Breast epithelium (tissue), 4 donors: Measurements from ENCODE around the gene CHCHD1. TPM values are rescaled to one million over a fixed set of nuclear protein-coding genes. Genes with fewer than 3 reads are reported as not detected.

ENCODE experiments used
- DNase-seq, 2 donors: peaks; one replicate each; pipeline ENCODE4 v3.0.0-alpha.2; 2019; ENCODE audit warnings: low spot score in 2 of 2
- H3K27ac ChIP-seq, 2 donors: fragments of 200-600 bp; sonication (generic) in 1 of 2; one replicate each; pipeline ENCODE4 v1.5.1; 2016 to 2019; ENCODE audit warnings: mild to moderate bottlenecking in 1 of 2
- H3K27me3 ChIP-seq, 2 donors: fragments of 200-600 bp; sonication (generic) in 1 of 2; one replicate each; pipeline versions ENCODE4 v1.5.1 to v1.6.0; 2017 to 2019; ENCODE audit warnings: control low read depth in 1 of 2, mild to moderate bottlenecking in 1 of 2
- H3K36me3 ChIP-seq: fragments of 200-600 bp; one replicate; pipeline ENCODE4 v1.5.1; 2019
- H3K4me1 ChIP-seq, 2 donors: fragments of 200-600 bp; sonication (generic); one replicate each; pipeline ENCODE4 v1.5.1; 2016 to 2019; ENCODE audit warnings: control low read depth in 1 of 2
- H3K4me3 ChIP-seq, 3 donors: fragments of 200-600 bp; sonication (generic); 1 replicate in 2 of 3; 2 replicates in 1 of 3; pipeline ENCODE4 v1.5.1; 2016 to 2019; ENCODE audit warnings: mild to moderate bottlenecking in 3 of 3, moderate library complexity in 2 of 3
- H3K9me3 ChIP-seq, 2 donors: fragments of 200-600 bp; sonication (generic) in 1 of 2; one replicate each; pipeline ENCODE4 v1.5.1; 2016 to 2019; ENCODE audit warnings: control low read depth in 1 of 2
- POLR2A ChIP-seq: fragments of 450-650 bp; IDR thresholded peaks from one replicate; pipeline ENCODE4 v1.6.1; 2016; ENCODE audit warnings: antibody characterized with exemption, mild to moderate bottlenecking, moderate library complexity
- POLR2AphosphoS5 ChIP-seq, 3 donors: sonication (generic); formaldehyde crosslinking; IDR thresholded peaks; one replicate each; pipeline ENCODE4 v1.6.1; 2017; ENCODE audit warnings: antibody characterized with exemption in 3 of 3
- intact Hi-C: fragments of 100-400 bp; cut with DNase I; formaldehyde crosslinking; loops from one replicate; pipeline ENCODE4 v1.15.1; 2023; ENCODE audit warnings: low total_unique reads
- total RNA-seq, 3 donors: library from RNA; depleted of rRNA; stranded (reverse); fragments of >200 nt; gene quantifications; one replicate each; pipeline ENCODE4 v1.1.0, GENCODE V29; 2016
- TF ChIP-seq, protein P1 (sequence below), 3 donors: fragments of 450-650 bp; IDR thresholded peaks; one replicate each; pipeline ENCODE4 v1.5.1; 2016 to 2017; ENCODE audit warnings: antibody characterized with exemption in 3 of 3, mild to moderate bottlenecking in 3 of 3, moderate library complexity in 3 of 3

Gene CHCHD1
- total RNA-seq: 10 to 100 TPM; 25.1 to 37.0 (median 29.9) TPM

DNA sequence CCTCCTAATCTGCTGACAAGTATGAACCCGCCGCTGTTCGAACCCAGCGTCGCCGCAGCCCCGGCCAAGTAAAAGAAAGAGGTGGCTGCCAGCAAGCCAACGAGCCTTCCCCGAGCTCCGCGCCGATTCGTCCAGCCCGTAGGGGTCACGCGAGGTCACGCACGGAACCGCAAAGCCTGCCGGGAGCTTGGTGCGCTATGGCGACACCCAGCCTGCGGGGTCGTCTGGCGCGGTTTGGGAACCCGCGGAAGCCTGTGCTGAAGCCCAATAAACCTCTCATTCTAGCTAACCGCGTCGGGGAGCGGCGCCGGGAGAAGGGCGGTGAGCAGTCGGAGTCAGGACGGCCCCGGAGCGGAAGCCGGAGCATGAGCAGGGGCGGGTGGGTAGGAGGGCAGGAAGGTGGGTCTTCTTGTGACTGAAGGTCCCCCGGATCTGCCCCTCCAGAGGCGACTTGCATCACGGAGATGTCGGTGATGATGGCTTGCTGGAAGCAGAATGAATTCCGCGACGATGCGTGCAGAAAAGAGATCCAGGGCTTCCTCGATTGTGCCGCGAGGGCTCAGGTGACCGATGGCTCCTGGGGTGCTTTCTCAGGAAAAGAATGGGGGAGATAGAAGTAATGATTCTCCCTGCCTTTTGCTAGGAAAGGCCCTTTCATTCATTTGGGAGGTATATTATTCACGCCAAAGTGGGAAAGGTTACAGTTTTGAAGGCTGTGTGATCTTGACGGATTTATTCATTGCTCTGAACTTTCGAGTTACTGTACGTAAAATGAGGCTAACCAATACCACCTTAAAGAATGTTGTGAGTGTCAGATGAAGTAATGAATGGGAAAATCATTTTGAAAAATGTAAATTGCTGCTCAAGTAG is at the start of gene CHCHD1:
Gene CHCHD1, plus strand, starts transcription at position 170 of the 870 bp plus-strand sequence. Its CDS starts 28 bp downstream, at position 198.
- Histone ChIP-seq H3K27ac (peak within 1 kb of the TSS; percentile 87 to 95), H3K27me3 (no peaks in the 10 kb centered on the region), H3K4me3 (peak within 1 kb of the TSS; percentile 79 to 88 (median 80)), H3K36me3 (no peaks in the 10 kb centered on the region), H3K4me1 (peaks cover 3 to 31% of the 10 kb centered on the region in 2 donors), H3K9me3 (no peaks in the 10 kb centered on the region)
- TF ChIP-seq POLR2A (no peak), POLR2AphosphoS5 (IDR thresholded peaks at IDR 0.05) (peak; percentile 54 to 88 (median 84))
- TF ChIP-seq, protein P1, sequence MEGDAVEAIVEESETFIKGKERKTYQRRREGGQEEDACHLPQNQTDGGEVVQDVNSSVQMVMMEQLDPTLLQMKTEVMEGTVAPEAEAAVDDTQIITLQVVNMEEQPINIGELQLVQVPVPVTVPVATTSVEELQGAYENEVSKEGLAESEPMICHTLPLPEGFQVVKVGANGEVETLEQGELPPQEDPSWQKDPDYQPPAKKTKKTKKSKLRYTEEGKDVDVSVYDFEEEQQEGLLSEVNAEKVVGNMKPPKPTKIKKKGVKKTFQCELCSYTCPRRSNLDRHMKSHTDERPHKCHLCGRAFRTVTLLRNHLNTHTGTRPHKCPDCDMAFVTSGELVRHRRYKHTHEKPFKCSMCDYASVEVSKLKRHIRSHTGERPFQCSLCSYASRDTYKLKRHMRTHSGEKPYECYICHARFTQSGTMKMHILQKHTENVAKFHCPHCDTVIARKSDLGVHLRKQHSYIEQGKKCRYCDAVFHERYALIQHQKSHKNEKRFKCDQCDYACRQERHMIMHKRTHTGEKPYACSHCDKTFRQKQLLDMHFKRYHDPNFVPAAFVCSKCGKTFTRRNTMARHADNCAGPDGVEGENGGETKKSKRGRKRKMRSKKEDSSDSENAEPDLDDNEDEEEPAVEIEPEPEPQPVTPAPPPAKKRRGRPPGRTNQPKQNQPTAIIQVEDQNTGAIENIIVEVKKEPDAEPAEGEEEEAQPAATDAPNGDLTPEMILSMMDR (IDR thresholded peaks at IDR 0.05): no peak
- DNase-seq: peak; percentile 80 to 92
- intact Hi-C loops: no loop called here

GRCh38 chr10:73732426-73732825 is 49.4 kb upstream of the CHCHD1 start:
- no peak for DNase-seq
- TF ChIP-seq POLR2A (no peak), POLR2AphosphoS5 (IDR thresholded peaks at IDR 0.05) (no peak)
- TF ChIP-seq, protein P1 (IDR thresholded peaks at IDR 0.05): no peak
- intact Hi-C loops: no loop called here
- Histone ChIP-seq H3K9me3 (no peaks in the 10 kb centered on the region), H3K27me3 (no peaks in the 10 kb centered on the region), H3K36me3 (no peaks in the 10 kb centered on the region), H3K4me1 (peaks cover 0 to 5% of the 10 kb centered on the region in 2 donors), H3K27ac (no peak overlapping the region), H3K4me3 (no peak overlapping the region)

DNA sequence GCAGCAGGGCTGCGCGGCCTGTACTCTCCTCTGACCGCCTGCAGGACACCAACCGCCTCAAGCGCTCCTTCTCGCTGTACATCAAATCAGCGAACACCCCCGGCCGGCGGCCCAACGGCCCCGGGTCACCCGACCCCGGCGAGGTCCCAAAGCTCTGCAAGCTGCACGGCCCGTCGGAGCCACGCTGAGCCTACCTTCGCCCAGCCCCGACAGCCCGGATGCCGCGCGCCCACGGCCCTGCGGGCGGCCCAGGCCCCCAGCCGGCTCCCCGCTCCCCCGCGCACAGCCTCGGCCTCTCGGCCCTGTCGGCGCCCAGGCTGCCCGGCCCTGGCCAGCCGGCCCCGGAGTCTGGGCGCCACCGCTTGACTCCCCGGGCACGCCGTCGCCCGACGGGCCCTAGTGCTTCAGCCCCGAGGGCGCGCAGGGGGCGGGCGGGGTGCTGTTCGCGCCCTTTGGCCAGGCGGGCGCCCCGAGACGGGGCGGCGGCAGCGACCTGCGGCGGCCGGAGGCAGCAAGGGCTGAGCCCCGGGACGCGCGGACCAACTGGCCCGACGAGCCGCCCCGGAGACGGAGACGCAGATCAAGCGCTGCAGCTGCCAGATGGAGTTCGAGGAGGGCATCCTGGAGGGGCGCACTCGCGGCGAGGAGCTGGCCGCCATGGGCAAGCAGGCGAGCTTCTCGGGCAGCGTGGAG is 48.8 kb upstream of the CHCHD1 start:
- H3K9me3 ChIP-seq: no peaks in the 10 kb centered on the region
- H3K27me3 ChIP-seq: no peaks in the 10 kb centered on the region
- peaks cover 0 to 5% of the 10 kb centered on the region in 2 donors for H3K4me1 ChIP-seq
- no peak overlapping the region for H3K27ac ChIP-seq
- H3K4me3 ChIP-seq: no peak overlapping the region
- DNase-seq: no peak
- TF ChIP-seq, protein P1 (IDR thresholded peaks at IDR 0.05): no peak
- no peak for TF ChIP-seq POLR2AphosphoS5 (IDR thresholded peaks at IDR 0.05)
- TF ChIP-seq POLR2A: no peak
- intact Hi-C loops: no loop called here
- no peaks in the 10 kb centered on the region for H3K36me3 ChIP-seq

DNA sequence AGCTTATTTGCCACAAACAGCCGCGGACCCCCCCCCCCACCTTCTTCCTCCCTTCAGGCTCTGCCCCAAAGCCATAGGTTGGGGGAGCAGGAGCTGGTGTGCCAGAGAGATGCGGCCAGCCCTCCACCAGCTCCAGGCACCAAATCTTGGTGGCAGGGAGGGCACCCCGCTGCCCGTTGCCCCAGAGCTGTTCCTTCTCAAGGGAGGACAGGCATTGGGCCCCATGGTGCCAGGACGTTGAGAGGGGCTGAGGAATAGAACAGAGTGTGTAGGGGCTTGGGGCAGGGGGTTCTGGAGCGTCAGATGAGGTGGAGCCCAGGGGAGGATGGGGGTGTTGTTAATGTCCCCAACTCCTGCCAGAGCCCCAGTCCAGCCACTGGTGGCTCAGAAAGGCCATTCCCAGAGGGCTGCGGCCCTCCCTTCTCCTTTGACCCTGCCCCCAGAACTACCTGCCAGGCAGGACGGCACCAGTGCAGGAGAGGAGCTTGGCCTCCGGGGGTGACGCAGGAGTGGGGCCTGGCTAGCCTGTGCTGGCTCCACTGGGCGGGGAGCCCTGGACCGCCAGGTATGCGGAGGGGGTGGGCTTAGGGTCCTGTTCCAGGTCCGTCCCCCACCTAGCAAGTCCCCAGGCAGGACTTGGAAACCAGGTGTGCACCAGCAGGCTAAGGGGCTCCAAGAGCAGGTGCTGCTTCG is 47.7 kb upstream of the CHCHD1 start:
- H3K27ac ChIP-seq: no peak overlapping the region
- no peak overlapping the region for H3K4me3 ChIP-seq
- intact Hi-C loops: no loop called here
- no peak for DNase-seq
- peaks cover 0 to 5% of the 10 kb centered on the region in 2 donors for H3K4me1 ChIP-seq
- TF ChIP-seq POLR2AphosphoS5 (IDR thresholded peaks at IDR 0.05) (no peak), POLR2A (no peak)
- TF ChIP-seq, protein P1 (IDR thresholded peaks at IDR 0.05): no peak
- H3K27me3 ChIP-seq: no peaks in the 10 kb centered on the region
- no peaks in the 10 kb centered on the region for H3K36me3 ChIP-seq
- H3K9me3 ChIP-seq: no peaks in the 10 kb centered on the region
